Lower leg skin (tissue), 4 donors: Measurements from ENCODE around the gene TCTN3. TPM values are rescaled to one million over a fixed set of nuclear protein-coding genes. Genes with fewer than 3 reads are reported as not detected.

ENCODE experiments used
- DNase-seq, 2 donors: peaks; one replicate each; pipeline ENCODE4 v3.0.0-alpha.2; 2019; ENCODE audit warnings: low spot score in 2 of 2
- H3K4me3 ChIP-seq: fragments of 200-600 bp; sonication (generic); 2 replicates; pipeline ENCODE4 v1.5.1; 2017; ENCODE audit warnings: mild to moderate bottlenecking, low read depth; ENCODE audit not compliant: poor library complexity, severe bottlenecking
- CTCF ChIP-seq, 3 donors: fragments of 450-650 bp; IDR thresholded peaks; one replicate each; pipeline ENCODE4 v1.5.1; 2016; ENCODE audit warnings: antibody characterized with exemption in 3 of 3, mild to moderate bottlenecking in 3 of 3, moderate library complexity in 2 of 3
- POLR2A ChIP-seq, 2 donors: fragments of 450-650 bp; IDR thresholded peaks; one replicate each; pipeline ENCODE4 v1.6.1; 2016 to 2017; ENCODE audit warnings: antibody characterized with exemption in 2 of 2, mild to moderate bottlenecking in 1 of 2, moderate library complexity in 1 of 2
- WGBS, 2 donors: methylation state at CpG; one replicate each; pipeline ENCODE4 v1.1.5; 2018; 5-methylcytosine and 5-hydroxymethylcytosine counted together
- intact Hi-C: fragments of 100-400 bp; cut with DNase I; formaldehyde crosslinking; loops from one replicate; pipeline ENCODE4 v1.15.0; 2023; ENCODE audit warnings: low total_unique reads
- total RNA-seq, 4 donors: library from RNA; depleted of rRNA; stranded (reverse); fragments of >200 nt; gene quantifications; one replicate each; pipeline ENCODE4 v1.1.0, GENCODE V29; 2016

The TCTN3 gene
- total RNA-seq, 4 donors from 2014 or later: 13.6 to 23.1 (median 16.3) TPM

GRCh38 chr10:95650232-95650631 is 43.5 kb downstream of the TCTN3 start:
- intact Hi-C loops: no loop called here
- TF ChIP-seq CTCF (IDR thresholded peaks at IDR 0.05) (no peak), POLR2A (IDR thresholded peaks at IDR 0.05) (no peak)
- 67% methylated on average over 2 of the region's 2 CpGs for WGBS, 2 donors
- H3K4me3 ChIP-seq: no peak overlapping the region
- no peak for DNase-seq

GRCh38 chr10:95648138-95648537 is 45.6 kb downstream of the TCTN3 start:
- H3K4me3 ChIP-seq: no peak overlapping the region
- TF ChIP-seq CTCF (IDR thresholded peaks at IDR 0.05) (no peak), POLR2A (IDR thresholded peaks at IDR 0.05) (no peak)
- DNase-seq: no peak
- 96 to 97% methylated on average over 1 of the region's 1 CpG for whole genome bisulfite sequencing, 2 donors
- intact Hi-C loops: no loop called here

- DNase-seq: no peak
- WGBS, 2 donors: 91 to 100% methylated on average over 1 of the region's 1 CpG
- intact Hi-C loops: no loop called here
- no peak overlapping the region for H3K4me3 ChIP-seq
- no peak for TF ChIP-seq POLR2A (IDR thresholded peaks at IDR 0.05)
- no peak for TF ChIP-seq CTCF (IDR thresholded peaks at IDR 0.05)
These were observed 47.6 kb downstream of the TCTN3 start for GRCh38 chr10:95646160-95646559.

- TF ChIP-seq CTCF (IDR thresholded peaks at IDR 0.05) (no peak), POLR2A (IDR thresholded peaks at IDR 0.05) (no peak)
- 72% methylated on average over 1 of the region's 1 CpG for WGBS, 2 donors
These were observed 48.8 kb downstream of the TCTN3 start for GRCh38 chr10:95644901-95645300.

GRCh38 chr10:95640891-95641315 is 52.8 kb downstream of the TCTN3 start:
- 100% methylated on average over 1 of the region's 1 CpG for WGBS, 2 donors
- DNase-seq: no peak
- intact Hi-C loops: no loop called here
- H3K4me3 ChIP-seq: no peak overlapping the region
- TF ChIP-seq CTCF (IDR thresholded peaks at IDR 0.05): no peak
- no peak for TF ChIP-seq POLR2A (IDR thresholded peaks at IDR 0.05)

More at GRCh38 chr10:95644901-95645300, 48.8 kb downstream of the TCTN3 start:
- no peak overlapping the region for H3K4me3 ChIP-seq
- intact Hi-C loops: no loop called here
- no peak for DNase-seq

GRCh38 chr10:95637911-95638310 is 55.8 kb downstream of the TCTN3 start:
- intact Hi-C loops: no loop called here
- no peak overlapping the region for H3K4me3 ChIP-seq
- 95 to 97% methylated on average over 4 of the region's 4 CpGs for WGBS, 2 donors
- no peak for TF ChIP-seq CTCF (IDR thresholded peaks at IDR 0.05)
- no peak for TF ChIP-seq POLR2A (IDR thresholded peaks at IDR 0.05)
- DNase-seq: no peak
